Aorta (tissue), 5 donors: ENCODE results near the gene PTPRCAP. TPM values are rescaled to one million over a fixed set of nuclear protein-coding genes. Genes with fewer than 3 reads are reported as not detected.

Source experiments
- ATAC-seq: fragments of 200-7000 bp; cut with Tn5 transposase; one replicate; pipeline ENCODE4 v1.9.1; 2022; ENCODE audit warnings: moderate library complexity; ENCODE audit not compliant: low FRiP score
- DNase-seq, 2 donors: peaks; one replicate each; pipeline ENCODE4 v3.0.0-alpha.2; 2020
- H3K27ac ChIP-seq, 2 donors: one replicate each; pipeline ENCODE4 v1.5.1; 2013; ENCODE audit warnings: low read length in 2 of 2, mild to moderate bottlenecking in 2 of 2, moderate library complexity in 2 of 2, control low read depth in 1 of 2, inconsistent platforms in 1 of 2, low read depth in 1 of 2
- H3K27me3 ChIP-seq, 2 donors: one replicate each; pipeline ENCODE4 v1.6.1; 2013; ENCODE audit warnings: control low read depth in 1 of 2, low read length in 1 of 2, mild to moderate bottlenecking in 1 of 2, moderate library complexity in 1 of 2; ENCODE audit not compliant: insufficient read depth in 2 of 2, control insufficient read depth in 1 of 2
- H3K36me3 ChIP-seq, 2 donors: one replicate each; pipeline ENCODE4 v1.6.1; 2013; ENCODE audit warnings: control low read depth in 1 of 2, low read length in 1 of 2, mild to moderate bottlenecking in 1 of 2; ENCODE audit not compliant: insufficient read depth in 2 of 2, control insufficient read depth in 1 of 2
- H3K4me1 ChIP-seq, 2 donors: one replicate each; pipeline ENCODE4 v1.6.1; 2013; ENCODE audit warnings: low read length in 2 of 2, control low read depth in 1 of 2, mild to moderate bottlenecking in 1 of 2, moderate library complexity in 1 of 2; ENCODE audit not compliant: insufficient read depth in 2 of 2, control insufficient read depth in 1 of 2
- H3K4me3 ChIP-seq, 2 donors: one replicate each; pipeline ENCODE4 v1.5.1; 2013; ENCODE audit warnings: low read length in 2 of 2, control low read depth in 1 of 2, mild to moderate bottlenecking in 1 of 2
- H3K9me3 ChIP-seq: one replicate; pipeline ENCODE4 v1.6.1; 2013; ENCODE audit warnings: mild to moderate bottlenecking, low read length; ENCODE audit not compliant: control insufficient read depth
- WGBS, 2 donors: extraction: QIAGEN DNeasy Blood & Tissue Kit; methylation state at CpG; one replicate each; pipeline ENCODE4 v1.1.7; 2013; 5-methylcytosine and 5-hydroxymethylcytosine counted together
- intact Hi-C, 2 donors: fragments of 100-400 bp; cut with DNase I; formaldehyde crosslinking; loops; one replicate each; pipeline versions ENCODE4 v1.14.2 to v1.15.0; 2022
- polyA plus RNA-seq, 2 donors: library from polyadenylated mRNA; stranded (reverse); fragments of 200-250 nt; gene quantifications; one replicate each; pipeline ENCODE4 v1.2.3, GENCODE V29; 2013
- total RNA-seq, 2 donors: library from RNA; stranded (reverse); fragmentation: NEBNext Ultra II Directional; extraction: Animal tissue kit (Norgen Biotek cat#: 25700); gene quantifications; one replicate each; pipeline ENCODE4 v1.2.1, GENCODE V29; 2021
- donor health status: healthy with polysubstance abuse.
- donor health status: Bipolar disorder and iron deficiency.
- donor health status: DM: no; HTN: no; CAD: no.
- donor health status: DM: no; HTN: no; CAD: no.
- donor health status: DM: yes; HTN: yes; CAD: no.

Gene PTPRCAP
- total and polyA plus RNA-seq, 4 donors, result 2.0 to 13.8 (median 3.8) TPM

DNA sequence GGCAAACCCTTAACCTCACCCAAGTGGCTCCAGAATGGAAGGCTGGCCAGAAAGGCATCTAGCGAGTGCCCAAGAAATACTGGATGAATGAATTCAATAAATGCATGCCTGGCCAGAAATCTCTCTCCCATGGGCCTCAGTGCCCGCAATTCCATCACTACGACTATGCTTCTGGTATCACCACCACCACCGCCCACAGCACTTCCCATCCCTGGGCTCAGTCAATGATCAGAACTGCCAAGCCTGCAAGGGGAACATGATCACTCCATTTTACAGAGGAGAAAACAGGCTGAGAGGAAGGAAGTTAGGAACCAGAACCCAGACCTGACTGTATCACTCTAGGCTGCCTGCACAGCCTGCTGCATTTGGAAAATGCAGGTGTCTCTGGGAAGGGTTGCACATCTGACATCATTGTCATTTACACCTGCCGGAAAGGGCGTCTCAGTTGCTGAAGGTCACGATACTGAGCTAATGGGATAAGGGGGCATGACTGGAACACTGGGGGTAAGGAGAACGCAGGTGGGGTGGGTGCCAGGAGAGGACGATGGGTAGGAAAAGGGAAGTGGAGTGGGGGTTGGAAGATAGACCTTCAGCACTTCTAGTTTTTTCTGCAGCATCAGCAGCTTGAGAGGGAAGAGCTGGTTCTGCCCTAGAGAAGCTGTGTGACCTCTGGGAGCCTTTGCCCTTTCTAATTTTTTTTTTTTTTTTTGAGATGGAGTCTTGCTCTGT lies 11.8 kb upstream of the PTPRCAP start:
- H3K4me1 ChIP-seq, result no peaks in the 10 kb centered on the region
- H3K27me3 ChIP-seq, result no peaks in the 10 kb centered on the region
- H3K27ac ChIP-seq, result no peak overlapping the region
- DNase-seq, result no peak
- intact Hi-C loops, result no loop called here
- no peaks in the 10 kb centered on the region for H3K9me3 ChIP-seq
- H3K36me3 ChIP-seq, result no peaks in the 10 kb centered on the region
- WGBS, 2 donors, result 77 to 79% methylated on average over 9 of the region's 9 CpGs
- ATAC-seq, result no peak
- no peak overlapping the region for H3K4me3 ChIP-seq

DNA sequence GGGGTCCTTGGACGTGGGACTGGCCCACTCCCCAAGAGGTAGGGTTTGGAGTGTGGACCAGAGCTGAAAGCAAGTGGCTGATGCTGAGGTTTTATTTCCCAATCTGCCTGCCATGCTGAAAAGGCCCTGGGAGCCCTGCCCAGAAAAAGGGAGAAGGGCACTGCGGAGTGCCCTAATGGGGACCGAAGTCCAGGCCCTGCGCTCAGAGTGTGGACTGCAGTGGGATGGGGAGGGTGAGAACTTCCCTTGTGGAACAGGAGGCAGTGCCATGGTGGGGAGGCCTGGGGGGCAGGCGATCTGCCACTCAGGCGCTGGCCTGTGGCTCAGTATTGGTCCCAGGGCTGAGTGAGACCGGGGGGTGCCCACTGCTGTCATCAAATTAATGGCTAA lies 10.7 kb upstream of the PTPRCAP start:
- 91 to 94% methylated on average over 7 of the region's 7 CpGs for WGBS, 2 donors
- no peaks in the 10 kb centered on the region for H3K9me3 ChIP-seq
- H3K36me3 ChIP-seq, result no peaks in the 10 kb centered on the region
- intact Hi-C loops, result no loop called here
- H3K27me3 ChIP-seq, result no peaks in the 10 kb centered on the region
- H3K4me3 ChIP-seq, result no peak overlapping the region
- H3K27ac ChIP-seq, result no peak overlapping the region
- H3K4me1 ChIP-seq, result no peaks in the 10 kb centered on the region
- ATAC-seq, result no peak
- no peak for DNase-seq

DNA sequence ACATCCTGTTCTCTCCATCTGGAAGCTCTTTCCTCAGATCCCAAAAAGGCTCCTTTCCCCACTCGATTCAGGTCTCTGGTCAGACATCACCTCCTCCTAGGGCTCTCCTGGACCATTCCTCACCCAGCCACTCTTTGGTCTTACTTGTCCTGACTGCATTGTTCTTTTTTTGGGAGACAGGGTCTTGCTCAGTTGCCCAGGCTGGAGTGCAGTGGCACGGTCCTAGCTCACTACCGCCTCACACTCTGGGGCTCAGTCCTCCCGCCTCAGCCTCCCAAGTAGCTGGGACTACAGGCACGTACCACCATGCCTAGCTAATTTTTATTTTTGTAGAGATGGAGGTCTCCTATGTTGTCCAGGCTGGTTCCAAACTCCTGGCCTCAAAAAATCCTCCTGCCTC lies 8.0 kb upstream of the PTPRCAP start:
- 86% methylated on average over 5 of the region's 5 CpGs for WGBS, 2 donors

DNA sequence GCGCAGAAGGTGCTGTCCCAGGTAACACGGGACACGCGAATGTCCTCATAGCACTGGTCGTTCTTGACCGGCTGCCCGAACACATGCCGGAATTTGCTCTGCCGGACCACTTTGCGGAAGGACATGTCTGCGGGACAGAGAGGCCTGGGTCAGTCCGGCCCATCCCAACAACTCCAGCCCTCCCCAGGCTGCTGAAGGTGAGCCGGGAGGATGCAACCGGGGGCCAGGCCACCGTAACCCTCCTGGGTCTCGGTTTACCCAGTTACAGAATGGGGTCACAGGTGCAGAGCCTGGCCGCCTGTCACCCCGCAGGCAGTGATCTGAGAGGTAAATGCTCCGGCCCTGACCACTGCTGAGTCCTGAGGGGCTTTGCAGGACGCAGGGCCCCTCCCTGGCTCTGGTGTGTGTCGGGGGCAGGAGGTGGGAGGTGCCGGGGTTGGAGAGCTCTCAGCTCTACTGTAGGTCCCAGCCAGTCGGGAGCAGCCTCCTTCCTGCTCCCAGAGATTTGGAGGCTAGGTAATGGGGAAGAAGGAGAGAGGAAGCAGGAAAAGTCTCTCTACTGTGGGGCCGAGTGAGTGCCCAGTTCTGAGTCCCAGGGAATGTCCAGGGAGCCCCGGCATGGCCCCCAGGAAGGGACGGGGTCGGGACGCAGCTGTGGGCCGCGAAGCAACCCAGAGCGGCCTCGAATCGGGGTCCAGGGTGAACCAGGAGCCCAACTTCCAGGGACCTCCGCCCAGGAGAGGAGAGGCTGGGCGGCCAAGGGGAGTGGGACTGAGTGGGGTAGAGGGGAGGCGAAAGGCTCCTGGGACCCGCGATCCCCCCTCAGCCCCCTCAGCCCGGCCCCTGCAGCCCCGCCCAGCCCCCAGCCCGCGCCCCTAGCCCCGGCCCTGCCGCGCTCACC lies 5.3 kb upstream of the PTPRCAP start:
- no peaks in the 10 kb centered on the region for H3K9me3 ChIP-seq
- no peaks in the 10 kb centered on the region for H3K36me3 ChIP-seq
- no peaks in the 10 kb centered on the region for H3K27me3 ChIP-seq
- ATAC-seq, result peak; percentile 1
- 34 to 37% methylated on average over 42 to 45 of the region's 45 CpGs for WGBS, 2 donors
- no peaks in the 10 kb centered on the region for H3K4me1 ChIP-seq
- H3K4me3 ChIP-seq, result peak overlapping the region; percentile 81
- DNase-seq, result no peak
- intact Hi-C loops, result no loop called here
- peak overlapping the region; percentile 74 to 97 for H3K27ac ChIP-seq

More for the DNA sequence above, 8.0 kb upstream of the PTPRCAP start:
- DNase-seq (no peak), ATAC-seq (no peak)
- Histone ChIP-seq H3K27me3 (no peaks in the 10 kb centered on the region), H3K4me3 (no peak overlapping the region), H3K9me3 (no peaks in the 10 kb centered on the region), H3K27ac (no peak overlapping the region), H3K4me1 (no peaks in the 10 kb centered on the region), H3K36me3 (no peaks in the 10 kb centered on the region)
- intact Hi-C loops, result no loop called here

DNA sequence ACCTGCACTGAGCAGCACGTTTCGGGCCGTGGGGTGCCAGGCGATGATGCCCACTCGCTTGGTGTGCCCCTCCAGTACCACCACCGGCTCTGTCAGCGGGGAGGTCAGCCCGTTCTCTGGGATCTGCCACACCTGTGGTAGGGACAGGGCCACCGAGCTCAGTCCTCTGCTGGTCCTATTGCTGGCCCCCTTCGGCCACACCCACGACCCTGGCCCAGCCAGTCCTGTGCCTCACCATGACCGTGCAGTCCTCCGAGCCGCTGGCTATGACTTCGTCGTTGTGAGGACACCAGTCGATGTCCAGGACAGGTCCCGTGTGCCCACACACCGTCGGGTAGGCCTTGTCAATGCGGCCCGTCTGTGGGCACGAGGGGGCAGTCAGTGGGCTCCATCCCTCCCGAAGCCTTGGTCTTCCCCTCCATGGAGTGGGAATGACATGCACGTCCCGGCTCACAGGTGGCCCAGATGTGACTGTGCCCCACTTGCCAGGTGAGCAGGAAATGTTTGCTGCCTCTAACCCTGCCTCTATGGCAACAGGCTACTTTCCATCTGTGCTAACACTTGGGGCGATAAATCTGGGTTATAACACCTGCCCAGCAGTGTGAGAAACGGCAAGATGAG lies 4.4 kb upstream of the PTPRCAP start:
- H3K36me3 ChIP-seq, result no peaks in the 10 kb centered on the region
- DNase-seq (no peak), ATAC-seq (no peak)
- no peaks in the 10 kb centered on the region for H3K4me1 ChIP-seq
- H3K27ac ChIP-seq, result no peak overlapping the region
- H3K4me3 ChIP-seq, result no peak overlapping the region
- intact Hi-C loops, result no loop called here
- no peaks in the 10 kb centered on the region for H3K27me3 ChIP-seq
- H3K9me3 ChIP-seq, result no peaks in the 10 kb centered on the region
- WGBS, 2 donors, result 86 to 87% methylated on average over 28 of the region's 28 CpGs

DNA sequence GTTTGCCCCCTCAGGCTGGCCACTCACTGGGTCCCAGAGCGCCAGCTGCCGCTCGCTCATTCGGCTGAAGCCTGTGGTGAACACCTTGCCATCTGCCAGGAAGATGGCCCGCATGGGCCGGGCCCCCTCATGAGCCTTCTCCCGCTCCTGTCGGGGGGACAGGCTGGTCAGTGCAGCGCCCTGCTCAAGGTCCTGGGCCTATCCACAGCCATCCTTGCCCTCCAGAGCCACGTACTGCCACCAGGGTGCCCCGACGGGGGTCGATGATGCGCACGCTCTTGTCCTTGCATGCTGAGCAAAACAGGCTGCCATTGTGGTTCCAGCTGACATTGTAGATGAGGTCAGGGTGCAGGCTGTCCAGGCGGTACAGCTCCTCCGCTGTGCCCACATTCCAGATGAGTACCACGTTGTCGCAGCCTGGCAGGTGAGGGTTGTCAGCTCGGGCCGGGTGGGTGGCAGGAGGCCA lies 3.6 kb upstream of the PTPRCAP start:
- 86 to 88% methylated on average over 21 of the region's 21 CpGs for WGBS, 2 donors
- Histone ChIP-seq H3K27ac (no peak overlapping the region), H3K9me3 (no peaks in the 10 kb centered on the region), H3K27me3 (no peaks in the 10 kb centered on the region), H3K4me3 (no peak overlapping the region), H3K36me3 (no peaks in the 10 kb centered on the region), H3K4me1 (no peaks in the 10 kb centered on the region)
- ATAC-seq, result no peak
- intact Hi-C loops, result no loop called here
- no peak for DNase-seq

DNA sequence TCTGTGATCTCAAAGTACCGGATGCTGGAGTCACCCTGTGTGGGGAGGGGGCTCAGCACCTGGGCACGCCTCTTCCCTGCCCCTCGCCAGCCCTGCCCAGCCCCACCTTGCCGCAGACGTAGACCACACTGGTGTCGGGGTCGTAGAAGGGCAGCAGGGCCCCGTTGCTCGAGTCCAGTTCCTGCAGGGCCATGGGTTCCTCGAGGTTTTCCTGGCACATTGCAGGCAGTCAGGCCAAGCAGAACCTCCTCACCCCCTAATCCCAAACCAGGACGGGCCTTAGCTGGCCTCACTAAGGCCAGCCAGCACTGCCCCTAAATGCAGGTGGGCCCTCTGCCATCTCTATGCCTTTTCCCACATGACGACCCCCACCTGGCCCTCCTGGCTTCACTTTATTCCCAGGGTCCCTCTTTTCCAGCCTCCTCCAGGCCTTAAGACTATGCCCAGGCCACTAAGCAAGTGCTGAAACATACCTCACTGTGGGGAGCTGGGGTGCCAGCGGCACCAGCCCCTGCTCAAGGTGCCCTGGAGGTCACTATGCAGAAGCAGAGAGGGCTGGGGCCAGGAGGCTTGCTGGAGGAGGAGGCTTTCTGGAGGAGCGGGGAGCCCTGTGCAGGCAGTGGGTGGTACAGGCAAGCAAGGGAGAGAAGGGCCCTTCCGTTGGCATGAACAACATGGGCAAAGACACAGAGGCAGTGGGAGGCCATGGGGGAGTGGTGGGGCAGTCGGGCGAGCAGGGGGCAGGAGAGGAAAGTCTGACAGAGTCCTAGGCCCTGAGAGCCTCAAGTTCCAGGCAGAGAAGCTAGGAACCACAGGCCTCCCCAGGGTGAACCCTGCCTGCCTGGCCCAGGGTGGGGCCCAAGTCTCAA lies 3.0 kb upstream of the PTPRCAP start:
- 73 to 79% methylated on average over 17 of the region's 17 CpGs for WGBS, 2 donors
- no peaks in the 10 kb centered on the region for H3K4me1 ChIP-seq
- H3K36me3 ChIP-seq, result no peaks in the 10 kb centered on the region
- H3K27me3 ChIP-seq, result no peaks in the 10 kb centered on the region
- no peak overlapping the region for H3K4me3 ChIP-seq
- intact Hi-C loops, result no loop called here
- ATAC-seq (no peak), DNase-seq (no peak)
- H3K27ac ChIP-seq, result no peak overlapping the region
- H3K9me3 ChIP-seq, result no peaks in the 10 kb centered on the region
